GM18909 (cell line): ENCODE results near the gene C8B.

ENCODE experiments used
- ATAC-seq: cut with Tn5 transposase; IDR thresholded peaks from one replicate; pipeline ENCODE4 v1.9.1; 2021; ENCODE audit warnings: mild to moderate bottlenecking; ENCODE audit not compliant: unreplicated experiment, poor library complexity

The C8B gene

DNA sequence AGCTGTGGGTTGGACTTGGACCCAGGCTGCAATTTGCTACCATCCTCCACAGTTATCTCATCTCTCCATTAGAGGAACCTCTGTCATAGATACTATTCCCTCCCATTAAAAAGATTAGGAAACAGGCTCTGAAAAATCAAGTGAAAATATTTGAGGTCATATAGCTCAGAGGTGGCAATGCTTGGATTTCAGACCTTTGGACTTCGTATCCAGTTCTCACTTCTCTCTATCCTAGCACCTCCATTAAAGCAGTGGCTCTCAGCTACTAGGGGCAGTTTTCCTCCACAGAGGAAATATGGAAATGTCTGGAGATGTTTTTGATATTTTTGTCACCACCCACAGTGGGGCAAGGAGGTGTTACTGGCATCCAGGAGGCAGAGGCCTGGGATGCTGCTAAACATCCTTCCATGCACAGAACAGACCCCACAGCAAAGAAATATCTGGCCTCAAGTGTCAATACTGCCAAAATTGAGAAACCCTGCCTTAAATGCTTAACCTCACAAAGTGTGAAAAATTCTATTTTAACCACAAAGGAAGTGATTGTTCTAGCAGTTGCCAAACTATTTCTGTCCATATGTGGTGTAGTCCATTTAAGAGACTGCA is 57.1 kb downstream of the C8B start:
- no peak for ATAC-seq

DNA sequence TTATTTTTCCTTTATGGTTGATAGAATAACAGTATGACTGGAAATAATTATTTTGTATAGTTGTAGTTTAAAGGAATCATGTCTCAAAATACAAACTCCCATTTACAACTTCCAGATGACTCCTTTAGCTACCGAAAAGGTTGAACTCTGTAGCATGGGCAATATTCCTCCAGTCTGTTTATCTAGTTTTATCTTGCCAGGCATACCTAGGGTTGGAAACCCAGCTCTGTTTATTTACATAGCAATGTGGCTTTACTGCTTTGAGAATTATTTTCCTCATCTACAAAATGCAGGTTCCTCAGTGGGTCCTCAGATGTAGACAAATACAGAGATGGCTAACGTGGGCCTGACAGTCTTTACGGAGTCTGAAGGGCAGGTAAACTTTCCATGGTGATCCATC is 60.1 kb downstream of the C8B start:
- no peak for ATAC-seq

DNA sequence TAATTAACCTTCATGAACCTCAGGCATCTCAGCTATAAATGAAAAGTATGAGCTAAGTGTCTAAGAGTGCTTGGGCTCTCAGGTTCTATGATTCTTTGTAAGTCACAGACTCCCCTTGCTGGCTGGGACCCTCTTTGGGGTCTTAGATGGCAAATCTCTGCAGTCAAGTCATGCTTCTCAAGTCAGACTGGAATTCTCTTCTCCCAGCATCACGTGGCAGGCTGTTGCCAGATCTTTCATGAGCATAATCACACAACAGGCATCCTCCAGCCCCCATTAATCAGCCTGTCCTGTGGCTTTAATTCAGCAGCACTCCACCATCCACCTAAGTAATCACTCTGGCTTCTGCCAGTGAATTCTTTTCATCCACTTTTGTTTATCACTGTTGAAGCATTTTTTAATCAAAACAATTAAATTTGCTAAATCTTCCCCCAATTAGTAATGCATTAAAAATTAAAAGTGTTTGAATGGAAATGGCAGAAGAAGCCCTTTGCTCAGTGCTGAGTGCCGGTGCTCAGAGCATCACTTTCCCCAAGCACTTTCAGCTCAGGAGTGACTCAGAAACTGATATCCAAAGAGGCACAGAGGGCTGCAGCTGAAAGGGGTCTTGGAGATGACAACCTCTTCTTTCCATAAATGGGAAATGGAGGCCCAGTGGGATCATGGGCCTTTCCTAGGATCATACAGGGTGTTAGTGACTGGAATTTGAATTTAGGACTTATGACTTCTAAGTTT is 61.0 kb downstream of the C8B start:
- no peak for ATAC-seq

DNA sequence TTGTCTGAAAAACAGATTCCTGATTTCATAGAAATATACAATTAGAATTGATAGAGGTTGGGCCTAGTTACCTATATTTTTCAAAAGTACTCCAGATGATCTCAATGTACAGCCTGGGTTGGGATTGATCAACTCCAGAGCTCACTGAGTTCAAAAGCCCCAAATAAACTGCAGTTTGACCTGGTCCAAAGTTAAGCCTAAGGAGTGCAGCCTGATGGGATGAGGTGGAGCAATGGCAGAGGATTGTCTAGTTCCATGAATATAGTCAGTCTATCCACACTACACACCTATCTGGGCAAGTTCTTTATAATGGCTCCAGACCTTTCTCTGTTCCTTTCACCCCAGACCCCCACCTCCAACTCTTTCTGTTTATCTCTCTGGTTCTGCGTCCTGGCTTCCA is 62.0 kb downstream of the C8B start:
- no peak for ATAC-seq

DNA sequence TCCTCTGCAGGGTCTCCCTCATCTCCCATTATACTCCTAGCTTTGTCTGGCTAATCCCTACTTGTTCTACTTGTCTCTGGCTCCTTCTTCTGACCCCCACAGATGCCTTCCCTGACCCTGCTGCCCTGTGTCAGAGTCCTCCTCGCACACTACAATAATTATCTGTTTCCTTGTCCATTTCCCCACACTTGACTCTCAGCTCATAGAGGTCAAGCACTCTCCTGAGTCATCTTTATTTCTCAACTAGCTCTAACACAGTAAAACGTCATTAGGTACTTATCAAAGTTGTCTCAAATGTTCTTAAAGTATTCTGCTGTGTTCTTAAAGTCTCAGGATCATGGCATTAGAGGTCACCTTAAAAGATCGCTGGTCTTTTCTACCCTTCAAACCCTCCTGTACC is 64.1 kb downstream of the C8B start:
- ATAC-seq: no peak

DNA sequence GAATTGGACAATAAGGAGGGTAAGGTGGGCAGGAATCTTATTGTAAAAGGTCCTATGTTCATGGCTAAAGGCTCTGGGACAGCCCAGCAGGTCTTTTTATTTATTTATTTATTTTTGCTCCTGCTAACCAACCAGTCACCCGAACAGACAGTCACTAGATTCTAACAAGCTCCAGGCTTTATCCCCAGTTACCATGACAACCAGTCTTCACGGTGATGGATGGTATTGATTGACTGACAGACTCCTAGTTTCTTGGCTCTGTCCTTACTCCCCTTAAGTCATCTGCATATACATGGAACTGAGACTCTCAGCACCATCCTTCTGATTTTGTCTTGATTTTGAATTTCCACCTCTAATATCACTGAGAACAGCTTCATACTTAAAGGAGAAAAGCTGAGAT is 66.9 kb downstream of the C8B start:
- ATAC-seq: no peak

DNA sequence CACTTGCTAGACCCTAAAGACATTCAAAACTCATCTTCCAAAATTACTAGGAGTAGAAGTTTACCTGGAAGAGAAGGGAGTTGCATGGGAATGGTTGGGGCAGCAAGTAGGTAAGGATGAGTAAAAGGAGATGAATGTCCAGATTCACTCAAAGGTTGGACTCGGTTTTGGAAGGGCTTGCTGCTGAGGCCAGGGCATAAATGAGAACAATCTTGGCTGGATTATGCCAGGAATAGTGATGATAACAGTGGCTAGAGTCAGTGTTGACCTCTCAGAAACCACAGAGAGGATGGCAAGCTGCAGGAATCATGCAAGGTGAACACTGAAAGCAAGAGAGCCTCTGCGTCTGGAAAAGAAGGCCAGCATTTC is 67.8 kb downstream of the C8B start:
- ATAC-seq: no peak

DNA sequence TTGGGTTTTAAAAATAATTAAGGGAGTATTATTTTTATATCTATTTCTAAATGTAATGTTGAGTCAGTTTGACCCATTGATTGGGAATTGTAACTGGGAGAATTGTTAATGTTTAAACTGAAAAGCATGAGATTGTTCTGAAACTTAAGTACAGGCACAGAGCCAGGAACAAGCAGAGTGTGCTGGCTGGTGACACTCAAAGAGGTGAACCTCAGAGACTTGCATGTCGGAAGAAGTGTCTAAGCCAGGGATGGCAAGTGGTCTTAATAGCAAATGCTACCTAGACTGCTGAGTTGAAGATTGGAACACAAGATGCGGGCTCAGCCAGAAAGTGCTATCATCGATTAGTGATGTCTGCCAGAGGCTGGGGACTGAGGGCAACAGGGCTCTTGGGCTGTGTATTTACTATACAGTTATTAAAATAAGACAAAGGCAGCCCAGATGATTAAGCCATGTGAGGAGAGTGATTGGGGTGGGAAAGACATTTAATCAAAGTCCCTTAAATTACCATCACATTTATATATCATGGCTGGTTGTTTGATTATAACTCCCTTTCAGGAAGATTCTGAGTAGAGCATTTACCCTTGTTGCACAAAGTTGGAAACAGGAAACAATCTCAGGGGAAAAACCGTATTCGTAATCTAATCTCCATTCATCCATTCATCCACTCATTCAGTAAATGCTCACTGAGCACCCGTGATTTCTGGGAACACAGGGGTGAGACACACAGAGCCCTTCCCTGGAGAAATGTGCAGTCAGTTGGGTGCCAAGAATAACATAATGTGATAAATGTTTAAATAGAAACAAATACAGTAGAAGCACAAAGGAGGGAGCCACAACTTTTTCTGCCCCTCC is 68.4 kb downstream of the C8B start:
- no peak for ATAC-seq

DNA sequence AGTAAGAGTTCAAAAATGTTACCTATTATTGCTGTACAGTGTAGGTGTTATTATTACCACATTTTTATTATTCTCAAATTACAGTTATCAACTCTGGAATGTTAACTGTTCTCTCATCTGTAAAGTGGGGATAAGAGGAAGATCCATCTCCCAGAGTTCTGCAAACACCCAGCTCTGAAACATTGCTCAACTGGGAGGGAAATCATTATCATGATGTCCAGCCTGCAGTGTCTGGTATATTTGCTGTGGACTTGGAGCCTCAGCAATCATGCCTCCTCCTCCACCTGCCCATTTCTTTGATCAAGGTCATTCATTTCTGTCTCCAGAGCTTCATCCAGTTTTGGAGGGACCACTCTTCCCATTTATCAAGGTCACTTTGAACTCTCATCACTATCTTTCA is 71.8 kb downstream of the C8B start:
- no peak for ATAC-seq

DNA sequence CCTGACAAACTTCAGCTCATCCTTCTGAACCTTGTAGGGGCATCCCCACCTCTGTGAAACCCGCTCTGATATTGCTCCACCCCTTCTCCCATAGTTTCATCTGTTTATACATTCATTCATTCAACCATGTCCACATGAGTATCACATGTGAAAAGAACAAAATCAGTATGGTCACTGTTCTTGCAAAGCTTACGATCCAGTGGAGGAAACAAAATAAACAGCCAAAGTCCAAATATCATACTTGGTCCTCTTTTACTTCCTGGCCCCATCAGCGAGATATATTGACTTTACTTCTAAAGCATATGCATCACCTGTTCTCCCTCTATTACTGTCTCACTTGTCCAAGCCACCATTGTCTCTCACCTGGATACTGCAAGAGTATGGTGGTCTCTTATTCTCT is 75.6 kb downstream of the C8B start:
- ATAC-seq: no peak

DNA sequence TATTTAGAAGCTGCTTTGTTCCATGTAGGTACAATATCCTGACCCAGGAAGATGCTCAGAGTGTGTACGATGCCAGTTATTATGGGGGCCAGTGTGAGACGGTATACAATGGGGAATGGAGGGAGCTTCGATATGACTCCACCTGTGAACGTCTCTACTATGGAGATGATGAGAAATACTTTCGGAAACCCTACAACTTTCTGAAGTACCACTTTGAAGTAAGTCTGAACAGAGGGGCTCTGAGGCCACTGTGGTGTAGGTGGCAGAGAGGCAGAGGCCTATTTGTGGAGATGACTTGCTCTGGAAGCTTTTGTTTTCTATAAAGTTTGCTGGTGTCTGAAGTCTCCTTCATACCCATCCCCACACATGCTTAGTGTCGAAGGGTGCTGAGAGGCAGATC is 84.4 kb downstream of the C8B start:
- ATAC-seq: no peak

DNA sequence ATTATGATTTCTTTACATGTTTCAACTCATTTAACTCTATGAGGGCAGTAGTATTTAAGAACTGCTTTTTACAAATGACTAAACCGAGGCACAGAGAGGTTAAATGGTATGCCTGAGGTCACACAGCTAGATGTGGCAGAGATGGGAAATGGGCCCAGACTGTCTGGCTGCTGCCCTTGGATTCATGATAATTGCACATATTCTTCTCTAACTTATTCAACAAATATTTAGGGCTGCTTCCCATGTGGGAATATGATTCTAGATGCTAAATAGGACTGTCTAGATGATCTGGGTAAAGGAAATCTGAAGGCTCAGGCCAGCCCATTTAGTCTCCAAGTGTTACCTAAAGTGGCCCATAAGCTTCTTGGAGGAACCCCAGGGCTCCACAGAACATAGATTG is 85.0 kb downstream of the C8B start:
- ATAC-seq: no peak
